Panc1 (cell line): ENCODE data around the gene OPN1LW. TPM values are rescaled to one million over a fixed set of nuclear protein-coding genes. Genes with fewer than 3 reads are reported as not detected.
"Not testable (repeated sequence)": the region's sequence is repeated elsewhere in the genome, so short reads cannot be mapped to it uniquely, and the experiment has no call there.

ENCODE experiments used
- ATAC-seq: fragments of 200-7000 bp; cut with Tn5 transposase; 2 replicates; pipeline ENCODE4 v1.9.1; 2020; ENCODE audit warnings: mild to moderate bottlenecking, moderate library complexity
- Bru-seq: library from RNA; stranded (reverse); fragments of 400-500 nt; gene quantifications from one replicate; lab custom pipeline; 2021; lab: Mats Ljungman, UMichigan
- BruChase-seq, 2 experiments: library from RNA; stranded (reverse); fragments of 400-500 nt; gene quantifications; one replicate each; lab custom pipeline; 2021; lab: Mats Ljungman, UMichigan
- BruUV-seq: library from RNA; stranded (reverse); fragments of 400-500 nt; replicated peaks from 2 replicates; lab custom pipeline; 2021; lab: Mats Ljungman, UMichigan
- CTCF ChIA-PET: fragments of 300-600 bp; sonication (Branson Sonifier 250); formaldehyde crosslinking; loops from one replicate; lab custom pipeline; 2022; ENCODE audit warnings: antibody characterized with exemption; lab: Charles Lee
- POLR2A ChIA-PET: fragments of 300-600 bp; sonication (Branson Sonifier 250); formaldehyde crosslinking; loops from one replicate; lab custom pipeline; 2022; ENCODE audit warnings: antibody characterized with exemption; lab: Charles Lee
- DNase-seq: peaks from one replicate; pipeline ENCODE4 v3.0.0-alpha.2; 2010; ENCODE audit warnings: low read depth, low spot score
- H3K27ac ChIP-seq: 2 replicates; pipeline ENCODE4 v1.5.1; 2011; ENCODE audit warnings: mild to moderate bottlenecking, low read length, inconsistent platforms
- H3K27me3 ChIP-seq: fragments of 200-500 bp; sonication (Bioruptor generic); 2 replicates; pipeline ENCODE4 v1.6.0; 2014; ENCODE audit warnings: low read length, inconsistent platforms; ENCODE audit not compliant: control insufficient read depth, insufficient read depth
- H3K36me3 ChIP-seq: fragments of 200-500 bp; sonication (Bioruptor generic); 2 replicates; pipeline ENCODE4 v1.5.1; 2014; ENCODE audit warnings: inconsistent platforms, mild to moderate bottlenecking, low read length, moderate library complexity; ENCODE audit not compliant: control insufficient read depth, insufficient read depth
- H3K4me1 ChIP-seq: 2 replicates; pipeline ENCODE4 v1.5.1; 2011; ENCODE audit warnings: inconsistent platforms, mild to moderate bottlenecking, low read length, moderate library complexity; ENCODE audit not compliant: control insufficient read depth, insufficient read depth
- H3K4me3 ChIP-seq, 2 experiments: 2 replicates each; pipeline ENCODE4 v1.5.1; 2011 to 2012; ENCODE audit warnings: low read depth in 2 of 2, low read length in 2 of 2, mild to moderate bottlenecking in 2 of 2, inconsistent platforms in 1 of 2, moderate library complexity in 1 of 2
- H3K9me3 ChIP-seq: fragments of 200-500 bp; sonication (Bioruptor generic); 2 replicates; pipeline ENCODE4 v1.5.1; 2014; ENCODE audit warnings: low read depth, mild to moderate bottlenecking, inconsistent platforms, low read length, moderate library complexity; ENCODE audit not compliant: control insufficient read depth, insufficient read depth
- POLR2AphosphoS5 ChIP-seq: IDR thresholded peaks from 2 replicates; pipeline ENCODE4 v1.6.1; 2012; ENCODE audit warnings: mild to moderate bottlenecking, low read depth, low read length, moderate library complexity
- SIN3A ChIP-seq: IDR thresholded peaks from 2 replicates; pipeline ENCODE4 v1.6.1; 2012; ENCODE audit warnings: low read depth, mild to moderate bottlenecking, low read length, moderate library complexity, borderline replicate concordance; ENCODE audit not compliant: insufficient read depth
- TCF7L2 ChIP-seq: IDR thresholded peaks from 2 replicates; pipeline ENCODE4 v1.6.1; 2011; ENCODE audit warnings: mild to moderate bottlenecking, low read depth, low read length, inconsistent platforms
- in situ Hi-C: cut with HindIII; loops from 2 replicates; pipeline ENCODE4 v1.10.0; 2016; ENCODE audit warnings: low sequenced_read_pairs, low pct_unique_long_range_greater_than_20kb
- intact Hi-C: fragments of 100-400 bp; cut with micrococcal nuclease; formaldehyde crosslinking; loops from one replicate; pipeline ENCODE4 v1.10.0; 2022; ENCODE audit not compliant: unreplicated experiment
- long read RNA-seq: library from polyadenylated mRNA; unstranded; transcript quantifications from one replicate; pipeline ENCODE4 v2.0.0, GENCODE V29; 2021; ENCODE audit not compliant: unreplicated experiment
- polyA plus RNA-seq: library from polyadenylated mRNA; unstranded; fragments of >200 nt; gene quantifications from one replicate; pipeline ENCODE4 v1.2.1, GENCODE V29; 2012; ENCODE audit warnings: missing spikeins; ENCODE audit not compliant: insufficient read length
- total RNA-seq: library from RNA; stranded (reverse); gene quantifications from one replicate; pipeline ENCODE4 v1.2.1, GENCODE V29; 2021; ENCODE audit not compliant: unreplicated experiment
- TF ChIP-seq, protein P1 (sequence below), 2 experiments: IDR thresholded peaks; 2 replicates each; pipeline ENCODE4 v1.6.1; 2011 to 2012; ENCODE audit warnings: low read depth in 2 of 2, control low read depth in 1 of 2, low read length in 1 of 2, mild to moderate bottlenecking in 1 of 2, moderate library complexity in 1 of 2; ENCODE audit not compliant: insufficient read depth in 1 of 2
- TF ChIP-seq, protein P2 (sequence below): fragments of 450-650 bp; IDR thresholded peaks from 2 replicates; pipeline ENCODE4 v1.5.1; 2017; ENCODE audit warnings: mild to moderate bottlenecking

Gene OPN1LW
- total RNA-seq = not detected
- not detected for polyA plus RNA-seq
- Bru-seq, nascent RNA = not detected
- BruChase-seq, experiment 1, labeled RNA remaining after a 2-hour chase = not detected
- not detected for BruChase-seq, experiment 2, labeled RNA remaining after a 6-hour chase
- long read RNA-seq = 0 reads

DNA sequence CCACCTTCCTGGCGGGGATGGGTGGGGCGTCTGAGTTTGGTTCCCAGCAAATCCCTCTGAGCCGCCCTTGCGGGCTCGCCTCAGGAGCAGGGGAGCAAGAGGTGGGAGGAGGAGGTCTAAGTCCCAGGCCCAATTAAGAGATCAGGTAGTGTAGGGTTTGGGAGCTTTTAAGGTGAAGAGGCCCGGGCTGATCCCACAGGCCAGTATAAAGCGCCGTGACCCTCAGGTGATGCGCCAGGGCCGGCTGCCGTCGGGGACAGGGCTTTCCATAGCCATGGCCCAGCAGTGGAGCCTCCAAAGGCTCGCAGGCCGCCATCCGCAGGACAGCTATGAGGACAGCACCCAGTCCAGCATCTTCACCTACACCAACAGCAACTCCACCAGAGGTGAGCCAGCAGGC lies at the start of gene OPN1LW:
TSS of gene OPN1LW (plus strand) at position 234 of the 400 bp plus-strand sequence. CDS start at position 275, 41 bp downstream.
- H3K27ac ChIP-seq, CTCF ChIA-PET, H3K4me3 ChIP-seq, ATAC-seq, H3K27me3 ChIP-seq, DNase-seq, H3K4me1 ChIP-seq, POLR2A ChIA-PET, BruUV-seq, intact Hi-C loops, H3K36me3 ChIP-seq, in situ Hi-C loops, H3K9me3 ChIP-seq: not testable (repeated sequence)

DNA sequence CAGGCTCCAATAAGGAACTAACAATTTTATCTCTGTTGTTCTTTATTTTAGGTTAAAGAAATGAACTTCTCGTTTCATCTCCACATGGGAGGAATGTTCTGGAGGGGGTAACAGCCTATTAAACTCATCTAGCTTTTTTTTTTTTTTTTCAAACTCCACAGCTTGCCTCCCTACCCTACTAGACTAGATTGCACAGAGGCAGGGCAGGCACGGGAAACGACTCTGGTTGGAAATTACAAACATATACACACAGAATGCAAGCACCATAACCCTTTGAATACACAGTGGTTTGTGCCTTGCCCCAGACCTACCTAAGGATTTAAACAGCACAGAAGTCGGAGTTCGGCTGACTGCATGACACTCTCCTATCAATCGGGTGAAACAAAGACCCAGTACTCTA lies 49.2 kb upstream of the OPN1LW start:
- DNase-seq (no peak), ATAC-seq (no peak)
- no TSS peak for BruUV-seq
- ChIA-PET CTCF (no interaction called here), POLR2A (interaction anchor here (0.6 to 0.7 kb wide), 2 partner anchors 20 to 41 kb away, joined by 3 to 4 read pairs; no protein-coding TSS in a partner anchor)
- no peak for TF ChIP-seq POLR2AphosphoS5
- TF ChIP-seq, protein P1, sequence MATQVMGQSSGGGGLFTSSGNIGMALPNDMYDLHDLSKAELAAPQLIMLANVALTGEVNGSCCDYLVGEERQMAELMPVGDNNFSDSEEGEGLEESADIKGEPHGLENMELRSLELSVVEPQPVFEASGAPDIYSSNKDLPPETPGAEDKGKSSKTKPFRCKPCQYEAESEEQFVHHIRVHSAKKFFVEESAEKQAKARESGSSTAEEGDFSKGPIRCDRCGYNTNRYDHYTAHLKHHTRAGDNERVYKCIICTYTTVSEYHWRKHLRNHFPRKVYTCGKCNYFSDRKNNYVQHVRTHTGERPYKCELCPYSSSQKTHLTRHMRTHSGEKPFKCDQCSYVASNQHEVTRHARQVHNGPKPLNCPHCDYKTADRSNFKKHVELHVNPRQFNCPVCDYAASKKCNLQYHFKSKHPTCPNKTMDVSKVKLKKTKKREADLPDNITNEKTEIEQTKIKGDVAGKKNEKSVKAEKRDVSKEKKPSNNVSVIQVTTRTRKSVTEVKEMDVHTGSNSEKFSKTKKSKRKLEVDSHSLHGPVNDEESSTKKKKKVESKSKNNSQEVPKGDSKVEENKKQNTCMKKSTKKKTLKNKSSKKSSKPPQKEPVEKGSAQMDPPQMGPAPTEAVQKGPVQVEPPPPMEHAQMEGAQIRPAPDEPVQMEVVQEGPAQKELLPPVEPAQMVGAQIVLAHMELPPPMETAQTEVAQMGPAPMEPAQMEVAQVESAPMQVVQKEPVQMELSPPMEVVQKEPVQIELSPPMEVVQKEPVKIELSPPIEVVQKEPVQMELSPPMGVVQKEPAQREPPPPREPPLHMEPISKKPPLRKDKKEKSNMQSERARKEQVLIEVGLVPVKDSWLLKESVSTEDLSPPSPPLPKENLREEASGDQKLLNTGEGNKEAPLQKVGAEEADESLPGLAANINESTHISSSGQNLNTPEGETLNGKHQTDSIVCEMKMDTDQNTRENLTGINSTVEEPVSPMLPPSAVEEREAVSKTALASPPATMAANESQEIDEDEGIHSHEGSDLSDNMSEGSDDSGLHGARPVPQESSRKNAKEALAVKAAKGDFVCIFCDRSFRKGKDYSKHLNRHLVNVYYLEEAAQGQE (IDR thresholded peaks at IDR 0.05; ENCODE audit: insufficient read depth in 1 of 2, low read depth in 2 of 2, low read length in 1 of 2) = no peak
- no peak for TF ChIP-seq TCF7L2
- TF ChIP-seq SIN3A = no peak
- TF ChIP-seq, protein P2, sequence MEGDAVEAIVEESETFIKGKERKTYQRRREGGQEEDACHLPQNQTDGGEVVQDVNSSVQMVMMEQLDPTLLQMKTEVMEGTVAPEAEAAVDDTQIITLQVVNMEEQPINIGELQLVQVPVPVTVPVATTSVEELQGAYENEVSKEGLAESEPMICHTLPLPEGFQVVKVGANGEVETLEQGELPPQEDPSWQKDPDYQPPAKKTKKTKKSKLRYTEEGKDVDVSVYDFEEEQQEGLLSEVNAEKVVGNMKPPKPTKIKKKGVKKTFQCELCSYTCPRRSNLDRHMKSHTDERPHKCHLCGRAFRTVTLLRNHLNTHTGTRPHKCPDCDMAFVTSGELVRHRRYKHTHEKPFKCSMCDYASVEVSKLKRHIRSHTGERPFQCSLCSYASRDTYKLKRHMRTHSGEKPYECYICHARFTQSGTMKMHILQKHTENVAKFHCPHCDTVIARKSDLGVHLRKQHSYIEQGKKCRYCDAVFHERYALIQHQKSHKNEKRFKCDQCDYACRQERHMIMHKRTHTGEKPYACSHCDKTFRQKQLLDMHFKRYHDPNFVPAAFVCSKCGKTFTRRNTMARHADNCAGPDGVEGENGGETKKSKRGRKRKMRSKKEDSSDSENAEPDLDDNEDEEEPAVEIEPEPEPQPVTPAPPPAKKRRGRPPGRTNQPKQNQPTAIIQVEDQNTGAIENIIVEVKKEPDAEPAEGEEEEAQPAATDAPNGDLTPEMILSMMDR = no peak
- Histone ChIP-seq H3K4me3 (peak overlapping the region; percentile 88 to 94; a peak in 3 of 4 replicates), H3K4me1 (peaks cover 54% of the 10 kb centered on the region), H3K27me3 (no peaks in the 10 kb centered on the region), H3K27ac (peak overlapping the region; percentile 90), H3K9me3 (no peaks in the 10 kb centered on the region), H3K36me3 (peaks cover 5% of the 10 kb centered on the region)
- intact Hi-C loops (no loop called here), in situ Hi-C loops (no loop called here)
